Measurements from ENCODE around the gene ANKRD44.

ANKRD44 gene

DNA sequence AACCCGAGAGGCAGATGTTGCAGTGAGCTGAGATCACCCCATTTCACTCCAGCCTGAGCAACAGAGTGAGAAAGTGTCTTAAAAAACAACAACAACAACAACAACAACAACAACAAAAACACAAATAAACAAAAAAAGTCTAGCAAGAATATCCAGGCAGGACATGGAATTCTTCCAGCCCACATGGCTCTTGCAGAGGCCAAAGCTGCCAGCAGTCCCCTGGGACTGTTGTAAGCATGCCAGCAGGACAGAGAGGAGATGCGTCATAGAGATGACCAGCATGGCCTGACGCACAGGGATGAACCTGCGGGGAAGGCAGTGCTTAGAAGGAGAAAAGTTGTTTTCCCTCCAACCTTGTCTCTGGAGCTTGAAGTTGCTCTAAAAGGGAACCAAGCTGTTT lies 201.8 kb downstream of the ANKRD44 start:
- no peak for DNase-seq (ENCODE audit: low spot score)

- no peak for DNase-seq (ENCODE audit: low spot score)
These were observed 203.0 kb downstream of the ANKRD44 start for GRCh38 chr2:197107291-197108269.

- DNase-seq (ENCODE audit: low spot score) = no peak
These were observed 207.2 kb downstream of the ANKRD44 start for GRCh38 chr2:197103363-197103762.

- DNase-seq (ENCODE audit: low spot score) = no peak
These were observed 208.3 kb downstream of the ANKRD44 start for GRCh38 chr2:197102231-197102630.

DNA sequence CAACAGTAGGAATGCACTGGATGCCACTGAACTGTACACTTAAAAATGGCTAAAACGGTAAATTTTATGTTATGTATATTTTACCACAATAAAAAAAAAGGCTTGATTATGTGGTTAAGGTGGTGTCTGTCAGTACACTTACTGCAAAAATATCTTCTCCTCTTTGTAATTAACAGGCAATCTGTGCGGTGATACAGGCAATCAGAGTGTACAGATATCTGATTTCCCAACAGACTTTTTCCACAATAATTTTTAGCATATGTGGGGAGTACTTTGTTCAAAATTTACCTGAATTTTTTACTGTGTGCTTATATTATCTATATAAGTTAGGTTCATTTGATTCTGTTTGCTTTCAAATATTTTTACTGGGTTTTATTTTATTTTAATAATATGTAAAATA lies 209.1 kb downstream of the ANKRD44 start:
- no peak for DNase-seq (ENCODE audit: low spot score)

GRCh38 chr2:197097578-197098366 lies 212.8 kb downstream of the ANKRD44 start:
- peak; percentile 24 for DNase-seq (ENCODE audit: low spot score)

- no peak for DNase-seq (ENCODE audit: low spot score)
These were observed 213.9 kb downstream of the ANKRD44 start for GRCh38 chr2:197096649-197097048.

DNA sequence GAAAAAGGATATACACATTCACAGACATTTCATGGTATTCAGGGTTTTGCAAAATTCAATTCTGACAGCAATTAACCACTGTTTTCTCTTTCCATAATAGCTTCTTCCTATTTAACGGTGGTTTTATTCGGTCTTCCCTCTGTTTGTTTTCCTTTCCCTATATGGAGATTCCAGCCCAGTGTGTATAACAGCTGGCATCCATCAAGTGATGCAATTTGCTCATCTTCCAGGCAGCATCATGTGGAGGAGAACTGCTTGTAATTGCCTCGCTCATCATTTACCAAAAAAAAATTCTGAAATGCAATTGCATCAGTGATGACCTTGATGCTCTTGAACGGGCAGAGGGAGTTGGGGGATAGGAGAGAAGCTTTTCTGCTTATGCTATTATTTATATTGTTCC lies 218.1 kb downstream of the ANKRD44 start:
- DNase-seq (ENCODE audit: low spot score) = no peak

DNA sequence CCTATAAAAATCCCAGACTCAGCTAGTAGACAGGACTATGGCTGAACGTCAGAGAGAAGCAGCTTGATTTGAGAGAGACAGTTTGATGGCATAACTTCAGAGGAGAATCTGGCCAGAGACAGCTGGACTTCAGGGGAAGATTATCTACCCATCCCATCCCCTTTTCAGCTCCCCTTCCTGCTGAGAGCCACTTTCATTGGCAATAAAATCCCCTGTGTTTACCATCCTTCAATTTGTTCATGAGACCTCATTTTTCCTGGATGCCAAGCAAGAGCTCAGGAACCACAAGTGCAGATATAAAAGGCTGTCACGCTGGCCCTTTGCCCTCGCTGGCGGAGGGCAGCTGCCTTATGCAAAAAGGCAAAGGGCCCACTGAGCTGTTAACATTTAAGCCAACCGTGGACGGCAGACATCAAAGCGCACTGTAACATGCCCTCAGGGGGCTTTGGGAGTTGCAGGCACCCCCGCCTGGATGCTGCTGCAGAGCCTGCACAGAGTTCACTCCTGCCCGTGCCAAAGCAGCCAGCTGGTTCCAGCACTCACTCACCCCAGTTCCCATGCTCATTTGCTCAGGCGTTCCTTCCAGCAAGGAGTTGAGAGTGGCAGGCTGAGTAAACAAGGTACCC lies 219.7 kb downstream of the ANKRD44 start:
- peak; percentile 70 for DNase-seq (ENCODE audit: low spot score)

- DNase-seq (ENCODE audit: low spot score) = no peak
These were observed 220.9 kb downstream of the ANKRD44 start for GRCh38 chr2:197089655-197090054.

DNA sequence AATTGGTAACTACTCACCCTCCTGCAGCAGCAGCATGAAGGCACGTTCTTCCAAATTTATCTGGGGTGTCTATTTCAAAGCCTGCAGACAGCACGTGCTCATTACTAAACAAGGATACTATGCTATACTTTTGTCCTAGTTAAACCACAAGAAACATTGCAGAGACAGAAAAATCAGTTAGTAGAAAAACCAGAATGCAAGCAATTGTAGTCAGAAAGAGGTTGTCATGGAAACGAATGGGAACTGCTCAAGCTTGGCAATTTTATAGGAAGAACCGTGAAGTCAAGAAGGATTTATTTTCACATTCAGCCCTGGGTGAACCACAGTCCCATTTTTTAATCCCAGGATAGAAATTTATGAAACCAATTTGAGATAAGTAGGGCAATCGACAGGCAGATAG lies 221.9 kb downstream of the ANKRD44 start:
- no peak for DNase-seq (ENCODE audit: low spot score)

DNA sequence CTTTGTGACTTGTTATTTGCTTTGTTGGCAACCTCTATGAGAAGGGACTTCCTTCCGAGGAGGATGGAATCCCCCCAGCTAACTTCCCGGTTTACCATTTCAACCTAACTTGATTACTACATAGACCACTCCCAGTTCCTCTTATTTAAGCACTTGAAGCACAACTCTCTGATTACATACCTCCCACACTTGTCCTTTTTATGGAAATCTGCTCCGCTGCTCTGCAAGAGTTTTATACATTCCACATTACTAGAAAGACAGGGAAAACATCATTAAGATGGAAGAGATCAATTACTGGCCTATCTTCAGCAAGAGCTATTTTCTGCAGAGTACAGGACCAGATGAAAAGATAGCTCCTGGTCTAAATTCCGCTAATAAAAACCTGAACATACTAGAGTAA lies 224.1 kb downstream of the ANKRD44 start:
- no peak for DNase-seq (ENCODE audit: low spot score)

DNA sequence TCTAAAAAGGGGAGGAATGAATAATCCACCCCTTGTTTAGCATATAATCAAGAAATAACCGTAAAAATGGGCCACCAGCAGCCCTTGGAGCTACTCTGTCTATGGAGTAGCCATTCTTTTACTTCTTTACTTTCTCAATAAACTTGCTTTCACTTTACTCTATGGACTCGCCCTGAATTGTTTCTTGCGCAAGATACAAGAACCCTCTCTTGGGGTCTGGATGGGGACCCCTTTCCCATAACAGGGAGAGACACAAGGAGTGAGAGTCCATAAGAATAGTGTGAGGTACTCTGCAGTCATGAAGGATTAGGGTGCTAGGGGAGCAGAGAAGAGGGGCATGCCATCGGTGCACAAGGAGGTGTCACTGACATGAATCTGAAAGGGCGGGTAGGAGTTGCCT lies 224.9 kb downstream of the ANKRD44 start:
- no peak for DNase-seq (ENCODE audit: low spot score)

DNA sequence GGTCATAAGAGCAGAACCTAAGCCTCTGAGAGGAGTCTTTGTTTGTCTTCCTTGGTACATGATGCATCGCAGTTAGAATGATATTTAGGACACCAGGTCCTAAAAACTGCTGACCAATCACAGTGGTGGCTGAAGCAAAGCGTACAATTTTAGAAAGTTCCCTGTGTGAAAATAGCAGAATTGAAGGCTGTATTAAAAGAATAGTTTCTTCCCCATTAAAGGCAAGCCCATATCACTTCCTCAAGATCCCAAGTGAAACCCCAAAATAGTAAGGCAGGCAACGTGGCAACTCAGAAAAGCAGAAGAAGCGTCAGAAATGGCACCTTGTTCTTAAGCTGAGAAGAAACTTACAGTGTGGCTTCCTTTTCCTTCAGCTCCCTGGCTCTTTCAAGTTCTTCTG lies 229.3 kb downstream of the ANKRD44 start:
- no peak for DNase-seq (ENCODE audit: low spot score)

DNA sequence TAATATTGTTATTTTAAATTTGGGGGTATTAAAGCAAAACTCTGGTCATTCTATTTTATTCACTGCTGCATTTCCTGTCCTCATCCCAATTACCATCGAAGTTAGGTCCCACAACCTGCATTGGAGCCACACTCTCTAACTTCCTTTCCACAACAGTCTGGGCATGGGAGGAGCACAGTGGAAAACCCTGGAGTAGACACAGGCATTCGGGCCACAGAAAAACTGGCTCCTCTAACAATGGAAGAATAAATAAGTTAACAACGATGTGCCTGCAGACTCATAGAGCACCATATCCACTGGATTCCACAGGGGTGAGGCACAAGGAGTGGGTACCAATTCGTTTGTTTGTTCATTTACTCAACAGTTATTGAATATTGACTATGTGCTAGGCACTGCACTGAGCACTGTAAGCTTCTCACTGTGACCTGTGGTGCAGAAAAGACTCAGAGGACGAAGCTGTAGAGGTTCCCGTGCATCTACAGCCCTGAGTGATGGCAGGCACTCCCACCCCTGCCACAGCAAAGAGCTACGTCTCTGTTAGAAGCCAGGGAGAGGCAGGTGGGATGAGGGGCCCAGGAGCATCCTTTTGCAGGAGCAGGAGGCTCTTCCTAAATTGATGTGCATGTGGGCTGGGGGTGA lies 229.9 kb downstream of the ANKRD44 start:
- no peak for DNase-seq (ENCODE audit: low spot score)

DNA sequence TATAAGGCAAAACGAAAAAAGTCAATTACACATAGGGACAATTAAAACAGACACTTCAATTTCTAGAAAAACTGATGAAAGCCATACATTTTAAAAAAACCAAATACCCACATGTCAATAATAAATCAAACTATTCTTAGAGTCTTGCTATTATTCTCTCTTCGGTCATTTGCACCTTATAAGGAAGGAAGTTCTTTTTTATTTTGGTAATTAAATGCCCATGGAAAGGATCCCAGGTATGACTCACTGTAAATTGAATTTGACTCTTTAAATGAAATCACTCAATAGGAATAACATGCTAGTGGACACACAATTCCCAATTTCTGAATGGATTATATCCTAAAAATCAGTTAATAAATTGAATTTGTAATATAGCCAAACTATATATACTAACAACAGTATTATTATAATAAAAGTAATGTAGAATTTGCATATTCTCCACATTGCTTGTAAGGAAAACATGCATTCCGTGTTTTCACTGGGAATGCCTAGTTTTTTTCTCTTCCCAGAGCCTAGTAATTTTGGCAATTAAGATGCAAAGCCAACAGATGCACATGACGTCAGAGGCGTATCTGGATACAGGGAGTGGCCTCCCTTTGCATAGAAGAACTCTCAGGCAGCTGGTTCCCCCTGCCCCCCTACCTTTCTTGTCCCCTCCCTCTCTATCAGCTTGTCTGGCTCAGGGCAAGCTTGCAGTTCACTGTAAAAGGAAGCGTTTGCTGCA lies 230.6 kb downstream of the ANKRD44 start:
- no peak for DNase-seq (ENCODE audit: low spot score)

- no peak for DNase-seq (ENCODE audit: low spot score)
These were observed 231.2 kb downstream of the ANKRD44 start for GRCh38 chr2:197079414-197079813.

DNA sequence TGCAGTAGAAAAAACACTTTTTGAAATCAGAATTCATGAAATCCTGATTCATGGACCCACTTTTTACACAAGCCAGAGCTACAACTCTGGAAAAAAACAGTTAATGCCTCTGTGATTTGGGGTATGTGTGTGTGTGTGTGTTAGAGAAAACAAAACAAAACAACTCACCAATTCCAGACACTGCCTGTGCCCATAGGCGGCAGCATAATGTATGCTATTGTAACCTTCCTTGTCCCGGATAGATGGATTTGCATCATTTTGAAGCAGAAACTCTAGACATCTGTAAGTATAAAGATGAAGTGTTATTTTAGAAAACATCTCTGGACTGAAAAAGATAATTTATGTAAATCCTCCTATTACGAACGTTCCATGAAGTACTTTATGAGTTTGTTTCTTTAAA lies 232.0 kb downstream of the ANKRD44 start:
- no peak for DNase-seq (ENCODE audit: low spot score)

DNA sequence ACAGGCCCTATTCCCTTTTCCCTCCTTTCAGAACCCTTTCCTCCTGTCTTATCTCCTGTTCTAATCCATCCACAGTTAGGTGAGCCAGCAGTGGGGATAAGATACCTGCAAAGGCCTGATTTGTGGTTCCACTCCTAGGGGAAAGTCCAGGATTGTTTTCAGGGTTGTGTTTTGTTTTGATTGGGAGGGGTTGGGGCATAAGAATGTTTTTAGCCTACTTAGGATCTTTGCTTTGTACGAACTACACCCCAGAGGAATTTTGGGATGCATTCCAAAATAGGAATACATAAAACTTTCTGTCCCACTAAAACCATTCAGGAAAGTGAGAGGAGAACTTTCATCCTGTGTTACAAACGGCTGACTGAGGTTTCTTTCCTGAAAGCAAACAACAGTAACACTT lies 233.2 kb downstream of the ANKRD44 start:
- DNase-seq (ENCODE audit: low spot score) = no peak

GRCh38 chr2:197076652-197077051 lies 233.9 kb downstream of the ANKRD44 start:
- no peak for DNase-seq (ENCODE audit: low spot score)

GRCh38 chr2:197075754-197076337 lies 234.7 kb downstream of the ANKRD44 start:
- no peak for DNase-seq (ENCODE audit: low spot score)

Data from cerebellar cortex (tissue), 1 donor.